DOHH2 (cell line): ENCODE data around the gene TNFSF12.

Experiments used
- H3F3A ChIP-seq: fragments of 200-600 bp; sonication (generic), shearing (Covaris generic); 2 replicates; pipeline ENCODE4 v1.6.0; 2016; ENCODE audit warnings: antibody characterized with exemption, mild to moderate bottlenecking; ENCODE audit not compliant: control insufficient read depth, insufficient read depth
- H3K27ac ChIP-seq: fragments of 200-600 bp; sonication (generic); 2 replicates; pipeline ENCODE4 v1.5.1; 2014; ENCODE audit warnings: low read depth, mild to moderate bottlenecking, low read length, moderate library complexity
- H3K27me3 ChIP-seq: fragments of 200-600 bp; sonication (generic); 2 replicates; pipeline ENCODE4 v1.6.1; 2014; ENCODE audit warnings: mild to moderate bottlenecking, low read length, mixed read lengths; ENCODE audit not compliant: control insufficient read depth
- H3K36me3 ChIP-seq: fragments of 200-600 bp; sonication (generic); 2 replicates; pipeline ENCODE4 v1.6.1; 2014; ENCODE audit warnings: mild to moderate bottlenecking, low read length, moderate library complexity, mixed read lengths; ENCODE audit not compliant: control insufficient read depth
- H3K4me1 ChIP-seq: fragments of 200-600 bp; sonication (generic); 2 replicates; pipeline ENCODE4 v1.6.1; 2014; ENCODE audit warnings: mild to moderate bottlenecking, low read length, mixed read lengths; ENCODE audit not compliant: control insufficient read depth
- H3K4me2 ChIP-seq: fragments of 200-600 bp; sonication (generic); 2 replicates; pipeline ENCODE4 v1.6.0; 2014; ENCODE audit warnings: mild to moderate bottlenecking, low read length, moderate library complexity
- H3K4me3 ChIP-seq: fragments of 200-600 bp; sonication (generic); 2 replicates; pipeline ENCODE4 v1.5.1; 2014; ENCODE audit warnings: mild to moderate bottlenecking, low read length, mixed read lengths
- H3K79me2 ChIP-seq: fragments of 200-600 bp; sonication (generic); 2 replicates; pipeline ENCODE4 v1.6.1; 2014; ENCODE audit warnings: mild to moderate bottlenecking, low read length, mixed read lengths; ENCODE audit not compliant: control insufficient read depth
- H3K9me2 ChIP-seq: fragments of 200-600 bp; sonication (generic); replicated peaks from 2 replicates; pipeline ENCODE4 v1.6.1; 2014; ENCODE audit warnings: mild to moderate bottlenecking, low read length, mixed read lengths; ENCODE audit not compliant: control insufficient read depth
- H3K9me3 ChIP-seq: fragments of 200-600 bp; sonication (generic); 2 replicates; pipeline ENCODE4 v1.6.1; 2014; ENCODE audit warnings: antibody characterized with exemption, low read length, mixed read lengths; ENCODE audit not compliant: control insufficient read depth, insufficient read depth
- H4K20me1 ChIP-seq: fragments of 200-600 bp; sonication (generic); 2 replicates; pipeline ENCODE4 v1.6.0; 2014; ENCODE audit warnings: low read depth, mild to moderate bottlenecking, antibody characterized with exemption, low read length, moderate library complexity; ENCODE audit not compliant: control insufficient read depth, insufficient read depth
- EZH2phosphoT487 ChIP-seq: fragments of 200-600 bp; sonication (generic); IDR thresholded peaks from 2 replicates; pipeline ENCODE4 v1.6.1; 2017; ENCODE audit warnings: borderline replicate concordance, mild to moderate bottlenecking, antibody characterized with exemption, low read length, moderate library complexity, mixed read lengths
- TF ChIP-seq, protein P1 (sequence below): fragments of 200-600 bp; sonication (generic); IDR thresholded peaks from one replicate; pipeline ENCODE4 v1.5.1; 2014; ENCODE audit warnings: antibody characterized with exemption, mild to moderate bottlenecking, low read depth, low read length; ENCODE audit not compliant: poor library complexity, severe bottlenecking

The TNFSF12 gene

DNA sequence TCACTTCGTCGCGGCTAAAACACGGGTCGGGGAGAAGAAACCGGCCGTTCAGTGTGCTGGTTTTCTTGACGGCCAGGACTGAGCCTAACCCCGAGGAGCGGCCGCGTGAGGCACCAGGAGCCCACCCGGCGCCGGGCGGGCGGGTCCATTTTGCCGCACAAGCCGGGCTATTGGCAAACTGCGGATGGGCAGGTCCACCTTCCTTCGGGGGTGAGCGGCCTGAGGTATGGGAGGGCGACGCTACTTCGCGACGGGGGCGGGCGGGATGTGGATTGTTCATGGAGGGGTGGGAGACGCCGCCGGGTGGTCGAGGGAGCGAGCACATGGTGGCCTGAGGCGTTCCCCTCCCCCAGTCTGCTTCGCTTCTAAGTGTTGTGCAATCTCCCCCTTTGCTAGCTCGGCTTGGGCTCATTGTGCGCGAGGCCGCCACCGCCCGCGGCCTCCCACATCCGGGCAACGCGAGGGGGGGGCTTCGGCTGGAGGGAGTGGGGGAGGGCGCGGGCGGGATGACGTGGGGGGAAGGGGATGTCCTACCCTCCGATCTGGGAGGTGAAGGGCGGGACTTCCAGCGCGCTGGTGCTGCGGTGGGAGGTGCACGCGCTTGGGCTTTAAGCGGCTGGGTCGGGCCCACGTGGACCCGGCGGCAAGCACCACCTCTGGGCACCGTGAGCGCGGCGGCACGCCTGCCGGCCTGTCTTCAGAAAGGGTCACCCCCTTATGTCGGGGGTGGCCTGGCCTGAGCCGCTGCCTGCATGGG lies 24.6 kb downstream of the TNFSF12 start:
- Histone ChIP-seq H3K36me3 (peaks cover 91% of the 10 kb centered on the region), H3F3A (peaks cover 70% of the 10 kb centered on the region), H3K4me2 (peak overlapping the region; percentile 98), H3K9me2 (no peaks in the 10 kb centered on the region), H3K79me2 (peaks cover 55% of the 10 kb centered on the region), H3K27me3 (no peaks in the 10 kb centered on the region), H3K9me3 (no peaks in the 10 kb centered on the region), H3K4me1 (peaks cover 64% of the 10 kb centered on the region), H3K4me3 (peak overlapping the region; percentile 91), H4K20me1 (peaks cover 31% of the 10 kb centered on the region), H3K27ac (peak overlapping the region; percentile 92)
- TF ChIP-seq EZH2phosphoT487 = no peak
- TF ChIP-seq, protein P1, sequence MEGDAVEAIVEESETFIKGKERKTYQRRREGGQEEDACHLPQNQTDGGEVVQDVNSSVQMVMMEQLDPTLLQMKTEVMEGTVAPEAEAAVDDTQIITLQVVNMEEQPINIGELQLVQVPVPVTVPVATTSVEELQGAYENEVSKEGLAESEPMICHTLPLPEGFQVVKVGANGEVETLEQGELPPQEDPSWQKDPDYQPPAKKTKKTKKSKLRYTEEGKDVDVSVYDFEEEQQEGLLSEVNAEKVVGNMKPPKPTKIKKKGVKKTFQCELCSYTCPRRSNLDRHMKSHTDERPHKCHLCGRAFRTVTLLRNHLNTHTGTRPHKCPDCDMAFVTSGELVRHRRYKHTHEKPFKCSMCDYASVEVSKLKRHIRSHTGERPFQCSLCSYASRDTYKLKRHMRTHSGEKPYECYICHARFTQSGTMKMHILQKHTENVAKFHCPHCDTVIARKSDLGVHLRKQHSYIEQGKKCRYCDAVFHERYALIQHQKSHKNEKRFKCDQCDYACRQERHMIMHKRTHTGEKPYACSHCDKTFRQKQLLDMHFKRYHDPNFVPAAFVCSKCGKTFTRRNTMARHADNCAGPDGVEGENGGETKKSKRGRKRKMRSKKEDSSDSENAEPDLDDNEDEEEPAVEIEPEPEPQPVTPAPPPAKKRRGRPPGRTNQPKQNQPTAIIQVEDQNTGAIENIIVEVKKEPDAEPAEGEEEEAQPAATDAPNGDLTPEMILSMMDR = no peak

DNA sequence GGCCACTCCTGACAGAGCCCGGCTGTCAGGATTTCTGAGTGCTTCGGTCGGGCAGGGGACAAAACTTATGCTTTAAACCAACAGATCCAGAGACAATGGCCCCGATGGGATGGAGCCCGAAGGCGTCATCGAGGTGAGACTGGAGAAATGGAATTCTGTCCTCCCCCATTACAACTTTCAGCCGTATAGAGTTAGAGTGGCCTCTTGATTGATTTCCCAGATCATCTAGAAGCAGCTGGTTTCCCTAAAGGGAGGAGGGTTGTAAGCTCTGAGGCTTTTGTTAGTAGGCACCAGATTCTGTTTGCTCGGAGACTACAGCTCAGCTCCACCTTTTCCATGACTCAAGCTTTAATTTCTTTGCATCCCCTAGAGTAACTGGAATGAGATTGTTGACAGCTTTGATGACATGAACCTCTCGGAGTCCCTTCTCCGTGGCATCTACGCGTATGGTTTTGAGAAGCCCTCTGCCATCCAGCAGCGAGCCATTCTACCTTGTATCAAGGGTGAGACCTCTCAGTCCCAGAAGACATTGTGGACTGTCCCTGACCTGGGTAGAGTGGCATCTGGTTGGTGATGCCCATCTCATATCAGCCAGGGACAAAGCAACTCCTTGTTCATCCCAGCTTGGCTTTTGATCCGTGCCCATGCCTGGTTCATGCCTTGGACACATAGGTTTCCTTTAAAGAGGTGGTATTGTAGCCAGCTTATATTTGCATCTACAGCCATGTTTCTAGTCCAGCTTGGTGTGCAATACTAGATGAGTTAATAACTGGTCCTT lies 25.5 kb downstream of the TNFSF12 start:
- peaks cover 51% of the 10 kb centered on the region for H3K79me2 ChIP-seq
- H3K36me3 ChIP-seq = peaks cover 92% of the 10 kb centered on the region

DNA sequence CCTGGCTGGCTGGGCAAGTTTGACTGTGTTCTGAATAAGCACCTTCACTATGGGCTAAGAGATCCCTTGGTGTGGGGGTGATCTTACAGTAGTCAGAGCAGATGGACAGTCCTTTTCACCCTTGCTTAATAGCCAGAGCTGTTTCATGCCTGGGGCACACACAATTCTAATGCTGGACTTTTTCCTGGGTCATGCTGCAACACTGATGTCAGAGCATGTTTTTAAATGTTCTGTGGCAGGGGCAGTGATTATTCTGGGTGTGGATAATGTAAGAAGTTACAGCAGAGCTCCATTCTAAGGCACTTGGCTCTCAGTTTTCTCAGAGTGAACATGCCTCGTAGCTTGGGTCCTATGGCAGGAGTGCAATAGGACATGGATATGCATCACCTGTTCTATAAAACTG lies 26.6 kb downstream of the TNFSF12 start:
- H4K20me1 ChIP-seq = peaks cover 31% of the 10 kb centered on the region
- TF ChIP-seq, protein P1 = no peak
- TF ChIP-seq EZH2phosphoT487 = no peak
- peaks cover 49% of the 10 kb centered on the region for H3K79me2 ChIP-seq
- H3K4me1 ChIP-seq = peaks cover 76% of the 10 kb centered on the region
- H3K9me3 ChIP-seq = no peaks in the 10 kb centered on the region
- no peaks in the 10 kb centered on the region for H3K27me3 ChIP-seq
- peak overlapping the region; percentile 91; the same call in 1 of the 2 replicates for H3K4me3 ChIP-seq
- H3K4me2 ChIP-seq = peak overlapping the region; percentile 98
- peaks cover 81% of the 10 kb centered on the region for H3F3A ChIP-seq
- H3K27ac ChIP-seq = peak overlapping the region; percentile 34
- H3K36me3 ChIP-seq = peaks cover 92% of the 10 kb centered on the region
- H3K9me2 ChIP-seq = no peaks in the 10 kb centered on the region

More for the DNA sequence above, 25.5 kb downstream of the TNFSF12 start:
- Histone ChIP-seq H3K9me2 (no peaks in the 10 kb centered on the region), H3K27ac (peak overlapping the region; percentile 92), H3K27me3 (no peaks in the 10 kb centered on the region), H3K4me1 (peaks cover 73% of the 10 kb centered on the region), H3K4me2 (peak overlapping the region; percentile 98), H3F3A (peaks cover 79% of the 10 kb centered on the region), H4K20me1 (peaks cover 31% of the 10 kb centered on the region), H3K9me3 (no peaks in the 10 kb centered on the region), H3K4me3 (peak overlapping the region; percentile 91)
- no peak for TF ChIP-seq EZH2phosphoT487
- TF ChIP-seq, protein P1 = no peak
